PC-3 (cell line): ENCODE measurements around the gene EPHA2. TPM values are rescaled to one million over a fixed set of nuclear protein-coding genes. Genes with fewer than 3 reads are reported as not detected.

Experiments used
- ATAC-seq: fragments of 200-7000 bp; cut with Tn5 transposase; 2 replicates; pipeline ENCODE4 v1.9.1; 2020; ENCODE audit warnings: mild to moderate bottlenecking, moderate library complexity
- BruUV-seq: library from RNA; stranded (reverse); fragments of 400-500 nt; replicated peaks from 2 replicates; lab custom pipeline; 2021; lab: Mats Ljungman, UMichigan
- CTCF ChIA-PET: fragments of 300-600 bp; sonication (Branson Sonifier 250); formaldehyde crosslinking; loops from one replicate; lab custom pipeline; 2022; ENCODE audit warnings: antibody characterized with exemption; lab: Charles Lee
- POLR2A ChIA-PET: fragments of 300-600 bp; sonication (Branson Sonifier 250); formaldehyde crosslinking; loops from one replicate; lab custom pipeline; 2022; ENCODE audit warnings: antibody characterized with exemption; ENCODE audit not compliant: unreplicated experiment; lab: Charles Lee
- DNase-seq: peaks from one replicate; pipeline ENCODE4 v3.0.0-alpha.2; 2015
- H2AFZ ChIP-seq: fragments of 300-600 bp; sonication (generic); 2 replicates; pipeline ENCODE4 v1.6.0; 2016; ENCODE audit warnings: antibody characterized with exemption, low read length
- H3F3A ChIP-seq: fragments of 300-600 bp; sonication (generic); one replicate; pipeline ENCODE4 v1.6.0; 2017; ENCODE audit warnings: antibody characterized with exemption, low read length, control low read depth, mild to moderate bottlenecking; ENCODE audit not compliant: unreplicated experiment
- H3K27ac ChIP-seq: fragments of 300-600 bp; sonication (generic); 2 replicates; pipeline ENCODE4 v1.5.1; 2016; ENCODE audit warnings: mild to moderate bottlenecking, low read length
- H3K27me3 ChIP-seq: fragments of 300-600 bp; sonication (generic); 2 replicates; pipeline ENCODE4 v1.6.1; 2016; ENCODE audit warnings: low read length, mixed read lengths
- H3K36me3 ChIP-seq: fragments of 300-600 bp; sonication (generic); 2 replicates; pipeline ENCODE4 v1.6.1; 2016; ENCODE audit warnings: low read depth, mixed run types, low read length, mixed read lengths
- H3K4me1 ChIP-seq: fragments of 300-600 bp; sonication (generic); 2 replicates; pipeline ENCODE4 v1.5.1; 2016; ENCODE audit warnings: low read length; ENCODE audit not compliant: insufficient read depth
- H3K4me2 ChIP-seq: fragments of 300-600 bp; sonication (generic); 2 replicates; pipeline ENCODE4 v1.6.0; 2016; ENCODE audit warnings: low read length
- H3K4me3 ChIP-seq: fragments of 300-600 bp; sonication (generic); 2 replicates; pipeline ENCODE4 v1.5.1; 2016; ENCODE audit warnings: mild to moderate bottlenecking, low read length, mixed read lengths
- H3K79me2 ChIP-seq: fragments of 300-600 bp; sonication (generic); 2 replicates; pipeline ENCODE4 v1.6.1; 2017; ENCODE audit warnings: low read length, mixed read lengths
- H3K9ac ChIP-seq: fragments of 300-600 bp; sonication (generic); 2 replicates; pipeline ENCODE4 v1.6.0; 2016; ENCODE audit warnings: mild to moderate bottlenecking, low read length
- H3K9me2 ChIP-seq: fragments of 300-600 bp; sonication (generic); replicated peaks from 2 replicates; pipeline ENCODE4 v1.6.1; 2016; ENCODE audit warnings: mixed run types, low read length, mixed read lengths
- H3K9me3 ChIP-seq: fragments of 300-600 bp; sonication (generic); 2 replicates; pipeline ENCODE4 v1.6.1; 2016; ENCODE audit warnings: low read length, mixed read lengths
- H4K20me1 ChIP-seq: fragments of 300-600 bp; sonication (generic); 2 replicates; pipeline ENCODE4 v1.6.1; 2016; ENCODE audit warnings: low read length, mixed read lengths
- EZH2 ChIP-seq: fragments of 300-600 bp; sonication (generic); IDR thresholded peaks from one replicate; pipeline ENCODE4 v1.6.1; 2017; ENCODE audit warnings: antibody characterized with exemption, mild to moderate bottlenecking, low read length; ENCODE audit not compliant: unreplicated experiment
- EZH2phosphoT487 ChIP-seq: fragments of 300-600 bp; sonication (generic); IDR thresholded peaks from 2 replicates; pipeline ENCODE4 v1.6.1; 2018; ENCODE audit warnings: mild to moderate bottlenecking, antibody characterized with exemption, low read length, borderline replicate concordance
- intact Hi-C: fragments of 100-400 bp; cut with micrococcal nuclease; formaldehyde crosslinking; loops from 2 replicates; pipeline ENCODE4 v1.9.0; 2023
- total RNA-seq: library from RNA; depleted of rRNA; stranded (reverse); fragments of >200 nt; gene quantifications from 2 replicates; pipeline ENCODE4 v1.2.3, GENCODE V29; 2014
- TF ChIP-seq, protein P1 (sequence below): fragments of 300-600 bp; sonication (generic); conservative IDR thresholded peaks from 2 replicates; pipeline ENCODE4 v1.5.1; 2017; ENCODE audit warnings: antibody characterized with exemption, low read depth, mild to moderate bottlenecking, low read length

EPHA2 gene
- total RNA-seq, 1 experiment from 2014 or later, result 459 TPM

DNA sequence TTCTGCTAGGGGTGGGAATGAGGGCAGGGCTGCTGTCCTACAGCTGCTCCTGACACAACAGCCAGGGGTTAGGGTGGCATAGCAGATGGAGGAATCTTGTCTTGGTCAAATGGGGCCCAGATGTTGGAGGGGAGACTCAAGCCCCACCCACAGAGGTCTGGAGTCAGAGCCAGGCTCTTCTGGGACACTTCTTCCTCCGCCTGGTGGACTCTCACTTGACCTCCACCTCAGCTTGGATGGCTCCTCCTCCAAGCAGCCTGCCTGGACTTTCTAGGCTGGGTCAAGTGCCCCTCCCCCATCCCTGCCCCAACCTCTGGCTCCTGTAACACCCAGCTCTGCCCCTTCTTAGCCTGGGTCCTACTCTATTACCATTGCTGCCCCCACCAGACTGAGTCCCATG is 35.5 kb downstream of the EPHA2 start:
- Histone ChIP-seq H3K9me2 (no peaks in the 10 kb centered on the region), H4K20me1 (peaks cover 17% of the 10 kb centered on the region), H3K79me2 (no peaks in the 10 kb centered on the region), H3K27me3 (no peaks in the 10 kb centered on the region), H3K36me3 (peaks cover 20% of the 10 kb centered on the region), H3K4me1 (peaks cover 42% of the 10 kb centered on the region), H3K4me3 (no peak overlapping the region), H3F3A (peaks cover 21% of the 10 kb centered on the region), H2AFZ (no peak overlapping the region), H3K9me3 (no peaks in the 10 kb centered on the region), H3K27ac (peak overlapping the region; percentile 43), H3K4me2 (0 out of 2 replicates have a peak overlapping the region, but pooled peaks have one; percentile 5), H3K9ac (no peak overlapping the region)
- DNase-seq, result peak; percentile 25
- POLR2A ChIA-PET, result interaction anchor here (0.6 to 1.2 kb wide), 5 partner anchors 23 to 144 kb away, joined by 4 to 15 read pairs (median 5); no protein-coding TSS in a partner anchor
- ATAC-seq, result peak; percentile 1
- no peak for TF ChIP-seq EZH2phosphoT487
- TF ChIP-seq, protein P1, sequence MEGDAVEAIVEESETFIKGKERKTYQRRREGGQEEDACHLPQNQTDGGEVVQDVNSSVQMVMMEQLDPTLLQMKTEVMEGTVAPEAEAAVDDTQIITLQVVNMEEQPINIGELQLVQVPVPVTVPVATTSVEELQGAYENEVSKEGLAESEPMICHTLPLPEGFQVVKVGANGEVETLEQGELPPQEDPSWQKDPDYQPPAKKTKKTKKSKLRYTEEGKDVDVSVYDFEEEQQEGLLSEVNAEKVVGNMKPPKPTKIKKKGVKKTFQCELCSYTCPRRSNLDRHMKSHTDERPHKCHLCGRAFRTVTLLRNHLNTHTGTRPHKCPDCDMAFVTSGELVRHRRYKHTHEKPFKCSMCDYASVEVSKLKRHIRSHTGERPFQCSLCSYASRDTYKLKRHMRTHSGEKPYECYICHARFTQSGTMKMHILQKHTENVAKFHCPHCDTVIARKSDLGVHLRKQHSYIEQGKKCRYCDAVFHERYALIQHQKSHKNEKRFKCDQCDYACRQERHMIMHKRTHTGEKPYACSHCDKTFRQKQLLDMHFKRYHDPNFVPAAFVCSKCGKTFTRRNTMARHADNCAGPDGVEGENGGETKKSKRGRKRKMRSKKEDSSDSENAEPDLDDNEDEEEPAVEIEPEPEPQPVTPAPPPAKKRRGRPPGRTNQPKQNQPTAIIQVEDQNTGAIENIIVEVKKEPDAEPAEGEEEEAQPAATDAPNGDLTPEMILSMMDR, result no peak
- TF ChIP-seq EZH2, result no peak
- CTCF ChIA-PET, result interaction anchor here (0.6 to 1.4 kb wide), 3 partner anchors 38 to 124 kb away, joined by 5 to 11 read pairs (median 8); no protein-coding TSS in a partner anchor
- intact Hi-C loops, result no loop called here
- BruUV-seq, result no TSS peak

DNA sequence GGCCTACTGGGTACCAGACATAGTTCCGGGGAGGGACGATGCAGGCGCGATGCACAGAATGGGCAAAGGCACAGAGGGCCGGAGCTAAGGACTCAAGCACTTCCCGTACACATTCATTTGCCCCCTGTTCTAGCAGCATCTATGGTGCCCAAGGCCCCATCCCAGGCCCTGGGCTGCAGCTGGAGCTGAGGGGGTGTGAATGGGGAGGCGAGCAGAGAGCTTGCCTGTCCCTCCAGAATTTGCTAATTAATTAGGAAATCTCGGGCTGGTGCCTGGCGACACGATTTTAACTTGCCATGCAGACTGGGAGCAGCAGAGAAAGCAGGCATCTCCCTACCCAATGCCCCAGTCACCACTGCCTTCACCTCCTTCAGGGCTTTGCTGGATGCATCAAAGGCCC is 35.9 kb downstream of the EPHA2 start:
- ChIA-PET CTCF (no interaction called here), POLR2A (no interaction called here)
- Histone ChIP-seq H3K79me2 (no peaks in the 10 kb centered on the region), H3K9me2 (no peaks in the 10 kb centered on the region), H3K9ac (no peak overlapping the region), H3K4me3 (no peak overlapping the region), H3K4me1 (peaks cover 41% of the 10 kb centered on the region), H4K20me1 (peaks cover 16% of the 10 kb centered on the region), H3K4me2 (no peak overlapping the region), H3K36me3 (peaks cover 17% of the 10 kb centered on the region), H3K27ac (no peak overlapping the region), H2AFZ (no peak overlapping the region), H3K27me3 (no peaks in the 10 kb centered on the region), H3K9me3 (no peaks in the 10 kb centered on the region), H3F3A (peaks cover 20% of the 10 kb centered on the region)
- intact Hi-C loops, result no loop called here
- BruUV-seq, result no TSS peak
- DNase-seq, result peak; percentile 6
- no peak for TF ChIP-seq EZH2phosphoT487
- no peak for ATAC-seq

DNA sequence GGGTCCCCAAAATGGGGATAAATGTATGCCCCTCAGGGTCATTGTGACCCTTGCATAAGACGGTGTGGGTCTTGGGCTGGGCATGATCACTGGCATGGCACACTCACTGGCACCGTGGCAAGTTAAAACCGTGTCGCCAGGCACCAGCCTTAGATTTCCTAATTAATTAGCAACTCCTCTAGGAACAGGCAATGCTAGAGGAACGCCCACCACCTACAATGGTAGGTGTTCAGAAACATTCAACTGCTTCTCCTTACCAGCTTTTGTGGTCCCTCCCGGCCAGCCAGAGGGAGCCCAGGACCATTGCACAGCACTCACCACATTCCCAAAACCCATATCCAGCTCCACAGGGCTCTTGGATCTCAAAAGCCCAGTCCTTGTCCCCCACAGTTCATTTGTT is 36.4 kb downstream of the EPHA2 start:
- ChIA-PET POLR2A (interaction anchor here (0.5 kb wide), 1 partner anchor 289 kb away, joined by 3 read pairs; no protein-coding TSS in a partner anchor), CTCF (interaction anchor here (0.6 kb wide), 1 partner anchor 42 kb away, joined by 4 read pairs; no protein-coding TSS in a partner anchor)
- Histone ChIP-seq H2AFZ (no peak overlapping the region), H3K27ac (no peak overlapping the region), H3K4me2 (no peak overlapping the region), H3K9me3 (no peaks in the 10 kb centered on the region), H3K4me3 (no peak overlapping the region), H4K20me1 (peaks cover 12% of the 10 kb centered on the region), H3K36me3 (peaks cover 13% of the 10 kb centered on the region), H3K27me3 (no peaks in the 10 kb centered on the region), H3K4me1 (peaks cover 36% of the 10 kb centered on the region), H3K9me2 (no peaks in the 10 kb centered on the region), H3F3A (peaks cover 17% of the 10 kb centered on the region), H3K79me2 (no peaks in the 10 kb centered on the region), H3K9ac (no peak overlapping the region)
- ATAC-seq (no peak), DNase-seq (no peak)
- no TSS peak for BruUV-seq
- intact Hi-C loops, result no loop called here
- TF ChIP-seq EZH2 (no peak), EZH2phosphoT487 (no peak)
- TF ChIP-seq, protein P1, result no peak
